Body of pancreas (tissue), 4 donors: ENCODE data around the gene CFAP46. TPM values are rescaled to one million over a fixed set of nuclear protein-coding genes. Genes with fewer than 3 reads are reported as not detected.
"Not testable (repeated sequence)": the region's sequence is repeated elsewhere in the genome, so short reads cannot be mapped to it uniquely, and the experiment has no call there.

Experiments
- ATAC-seq: fragments of 150-250 bp; one replicate; pipeline ENCODE4 v1.9.1; 2016
- DNase-seq, 4 donors: peaks; one replicate each; pipeline ENCODE4 v3.0.0-alpha.2; 2019
- H3K27ac ChIP-seq, 4 donors: fragments of 200-600 bp; sonication (generic); 1 replicate in 3 of 4; 2 replicates in 1 of 4; pipeline versions ENCODE4 v1.5.1 to v1.6.1; 2016 to 2019; ENCODE audit warnings: mild to moderate bottlenecking in 1 of 4, mixed read lengths in 1 of 4, moderate library complexity in 1 of 4
- H3K27me3 ChIP-seq, 2 donors: fragments of 200-600 bp; sonication (generic); one replicate each; pipeline ENCODE4 v1.6.0; 2016; ENCODE audit warnings: mild to moderate bottlenecking in 1 of 2
- H3K36me3 ChIP-seq, 2 donors: fragments of 200-600 bp; sonication (generic); replicated peaks in 1 of 2; 2 replicates each; pipeline ENCODE4 v1.5.1; 2016; ENCODE audit warnings: low read depth in 2 of 2; ENCODE audit not compliant: insufficient read depth in 1 of 2
- H3K4me1 ChIP-seq: fragments of 200-600 bp; sonication (generic); one replicate; pipeline ENCODE4 v1.6.0; 2016
- H3K4me3 ChIP-seq, 2 donors: fragments of 200-600 bp; sonication (generic); 1 replicate in 1 of 2; 2 replicates in 1 of 2; pipeline ENCODE4 v1.5.1; 2016 to 2019
- H3K9me3 ChIP-seq, 3 donors: fragments of 200-600 bp; sonication (generic); 1 replicate in 2 of 3; 2 replicates in 1 of 3; pipeline ENCODE4 v1.5.1; 2016
- CTCF ChIP-seq, 7 experiments: fragments of 450-650 bp in 4 of 7; fragments of 200-600 bp in 3 of 7; sonication (generic) in 3 of 7; IDR thresholded peaks; one replicate each; pipeline ENCODE4 v1.5.1; 2016 to 2019; ENCODE audit warnings: antibody characterized with exemption in 7 of 7
- POLR2A ChIP-seq, 3 donors: fragments of 450-650 bp; IDR thresholded peaks; one replicate each; pipeline ENCODE4 v1.6.1; 2016; ENCODE audit warnings: antibody characterized with exemption in 3 of 3, mild to moderate bottlenecking in 2 of 3
- WGBS, 2 donors: methylation state at CpG; one replicate each; pipeline ENCODE4 v1.1.5; 2017; 5-methylcytosine and 5-hydroxymethylcytosine counted together
- intact Hi-C: fragments of 100-400 bp; cut with DNase I; formaldehyde crosslinking; loops from one replicate; pipeline ENCODE4 v1.15.1; 2023
- total RNA-seq, 2 donors: library from RNA; depleted of rRNA; stranded (reverse); fragments of >200 nt; gene quantifications; one replicate each; pipeline ENCODE4 v1.1.0, GENCODE V29; 2016

CFAP46 gene
- total RNA-seq, 2 donors from 2014 or later: 0.33 to 0.52 TPM

GRCh38 chr10:132774902-132775863 lies 167.2 kb downstream of the CFAP46 start:
- ATAC-seq (peak; percentile 84), DNase-seq (peak; percentile 63 to 92 (median 90))
- H3K36me3 ChIP-seq: no peaks in the 10 kb centered on the region

GRCh38 chr10:132774181-132774901 lies 168.0 kb downstream of the CFAP46 start:
- DNase-seq (peak in 1 of 4 donors; percentile 32), ATAC-seq (no peak)
- no peaks in the 10 kb centered on the region for H3K27me3 ChIP-seq
- H3K36me3 ChIP-seq: no peaks in the 10 kb centered on the region
- no peak for TF ChIP-seq CTCF (IDR thresholded peaks at IDR 0.05)
- H3K4me1 ChIP-seq: peaks cover 5% of the 10 kb centered on the region
- H3K4me3 ChIP-seq: no peak overlapping the region
- 64 to 76% methylated on average over 16 to 27 of the region's 29 CpGs for WGBS, 2 donors
- intact Hi-C loops: no loop called here
- H3K9me3 ChIP-seq: no peaks in the 10 kb centered on the region
- H3K27ac ChIP-seq: peak overlapping the region in 2 of 4 donors; percentile 70 to 72

More at GRCh38 chr10:132774902-132775863, 167.2 kb downstream of the CFAP46 start:
- intact Hi-C loops: no loop called here
- 29 to 39% methylated on average over 11 to 19 of the region's 22 CpGs for WGBS, 2 donors
- Histone ChIP-seq H3K9me3 (no peaks in the 10 kb centered on the region), H3K4me3 (no peak overlapping the region), H3K27me3 (no peaks in the 10 kb centered on the region), H3K27ac (peak overlapping the region in 2 of 4 donors; percentile 70 to 72), H3K4me1 (peaks cover 5% of the 10 kb centered on the region)
- TF ChIP-seq POLR2A (IDR thresholded peaks at IDR 0.05): peak in 1 of 3 donors; percentile 27
- peak in 1 of 7 experiments; percentile 13 for TF ChIP-seq CTCF (IDR thresholded peaks at IDR 0.05)

GRCh38 chr10:132772816-132773215 lies 169.6 kb downstream of the CFAP46 start:
- H3K4me3 ChIP-seq, DNase-seq, H3K4me1 ChIP-seq, H3K36me3 ChIP-seq, H3K27me3 ChIP-seq, intact Hi-C loops, H3K9me3 ChIP-seq, H3K27ac ChIP-seq, ATAC-seq: not testable (repeated sequence)
- 94 to 96% methylated on average over 7 to 17 of the region's 25 CpGs for WGBS, 2 donors

GRCh38 chr10:132770061-132771021 lies 172.0 kb downstream of the CFAP46 start:
- Histone ChIP-seq H3K4me1 (peaks cover 1% of the 10 kb centered on the region), H3K27me3 (no peaks in the 10 kb centered on the region), H3K27ac (no peak overlapping the region), H3K4me3 (no peak overlapping the region), H3K36me3 (no peaks in the 10 kb centered on the region), H3K9me3 (no peaks in the 10 kb centered on the region)
- intact Hi-C loops: no loop called here
- TF ChIP-seq CTCF (IDR thresholded peaks at IDR 0.05): no peak
- TF ChIP-seq POLR2A (IDR thresholded peaks at IDR 0.05): no peak
- ATAC-seq (no peak), DNase-seq (no peak)
- 97 to 98% methylated on average over 25 to 38 of the region's 45 CpGs for WGBS, 2 donors
